GM12864 (cell line): ENCODE measurements around the gene CRYBG1.

Experiments
- DNase-seq: peaks from one replicate; pipeline ENCODE4 v3.0.0-alpha.2; 2011; ENCODE audit warnings: low read depth
- H3K4me3 ChIP-seq: 2 replicates; pipeline ENCODE4 v1.5.1; 2011; ENCODE audit warnings: mild to moderate bottlenecking, low read depth, low read length, control low read depth
- TF ChIP-seq, protein P1 (sequence below): IDR thresholded peaks from 2 replicates; pipeline ENCODE4 v1.5.1; 2011; ENCODE audit warnings: low read depth, mild to moderate bottlenecking, moderate library complexity, low read length, control low read depth, inconsistent platforms; ENCODE audit errors: missing control alignments

Gene CRYBG1

DNA sequence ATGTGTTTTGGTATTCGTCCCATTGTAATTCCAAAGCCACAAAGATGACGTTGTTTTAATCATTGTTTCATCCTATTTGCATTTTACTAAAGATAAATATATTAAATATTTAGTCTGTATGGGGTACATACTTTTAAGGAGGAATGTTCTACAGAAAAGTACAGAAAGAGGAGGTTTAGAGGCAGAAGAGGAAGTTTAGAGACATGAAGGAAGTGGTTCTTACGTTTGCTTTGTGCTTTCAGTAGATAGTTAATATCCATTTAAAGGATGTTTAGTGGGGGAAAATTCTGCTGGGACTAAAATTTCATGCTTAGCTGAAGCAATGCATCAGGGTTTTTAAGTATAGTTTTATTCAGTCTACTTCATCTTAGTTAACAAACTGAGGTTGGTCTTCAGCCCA, 116.6 kb downstream of the CRYBG1 start:
- TF ChIP-seq, protein P1, sequence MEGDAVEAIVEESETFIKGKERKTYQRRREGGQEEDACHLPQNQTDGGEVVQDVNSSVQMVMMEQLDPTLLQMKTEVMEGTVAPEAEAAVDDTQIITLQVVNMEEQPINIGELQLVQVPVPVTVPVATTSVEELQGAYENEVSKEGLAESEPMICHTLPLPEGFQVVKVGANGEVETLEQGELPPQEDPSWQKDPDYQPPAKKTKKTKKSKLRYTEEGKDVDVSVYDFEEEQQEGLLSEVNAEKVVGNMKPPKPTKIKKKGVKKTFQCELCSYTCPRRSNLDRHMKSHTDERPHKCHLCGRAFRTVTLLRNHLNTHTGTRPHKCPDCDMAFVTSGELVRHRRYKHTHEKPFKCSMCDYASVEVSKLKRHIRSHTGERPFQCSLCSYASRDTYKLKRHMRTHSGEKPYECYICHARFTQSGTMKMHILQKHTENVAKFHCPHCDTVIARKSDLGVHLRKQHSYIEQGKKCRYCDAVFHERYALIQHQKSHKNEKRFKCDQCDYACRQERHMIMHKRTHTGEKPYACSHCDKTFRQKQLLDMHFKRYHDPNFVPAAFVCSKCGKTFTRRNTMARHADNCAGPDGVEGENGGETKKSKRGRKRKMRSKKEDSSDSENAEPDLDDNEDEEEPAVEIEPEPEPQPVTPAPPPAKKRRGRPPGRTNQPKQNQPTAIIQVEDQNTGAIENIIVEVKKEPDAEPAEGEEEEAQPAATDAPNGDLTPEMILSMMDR: no peak
- H3K4me3 ChIP-seq: no peak overlapping the region
- DNase-seq: no peak

DNA sequence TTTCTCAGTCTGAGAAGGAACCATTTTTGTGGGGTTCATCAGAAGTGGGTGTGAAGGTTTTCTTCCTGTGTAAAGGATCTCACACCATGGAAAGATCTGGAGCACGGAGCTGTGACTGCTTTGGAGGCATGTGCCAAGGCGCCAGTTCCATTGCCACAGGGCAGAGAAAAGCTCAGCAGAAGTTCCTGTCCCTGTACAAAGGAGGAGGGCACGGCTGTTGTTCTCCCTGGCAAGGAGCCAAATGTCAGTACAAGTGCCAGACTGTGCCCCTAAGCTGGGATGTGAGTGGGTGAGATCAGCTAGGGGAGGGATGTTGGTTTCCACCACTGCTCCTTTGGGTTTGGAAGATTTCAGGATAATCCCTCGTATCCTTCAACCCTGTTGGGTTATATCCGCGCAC, 117.3 kb downstream of the CRYBG1 start:
- DNase-seq: no peak
- TF ChIP-seq, protein P1: no peak
- H3K4me3 ChIP-seq: no peak overlapping the region

DNA sequence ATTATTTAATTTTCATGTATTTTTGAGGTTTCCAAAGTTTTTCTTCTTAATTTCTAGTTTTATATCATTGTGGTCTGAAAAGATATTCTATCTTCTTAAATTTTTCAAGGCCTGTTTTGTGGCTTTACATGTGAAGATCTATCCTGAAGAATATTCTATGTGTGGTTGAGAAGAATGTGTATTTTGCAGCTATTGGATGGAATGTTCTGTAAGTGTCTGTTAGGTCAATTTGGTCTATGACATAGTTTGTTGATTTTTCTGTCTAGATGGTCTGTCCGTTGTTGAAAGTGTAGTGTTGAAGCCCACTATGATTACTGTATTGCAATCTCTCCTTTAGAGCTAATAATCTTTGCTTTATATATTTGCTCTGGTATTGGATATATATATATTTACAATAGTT, 125.7 kb downstream of the CRYBG1 start:
- TF ChIP-seq, protein P1: no peak
- no peak for DNase-seq
- no peak overlapping the region for H3K4me3 ChIP-seq

DNA sequence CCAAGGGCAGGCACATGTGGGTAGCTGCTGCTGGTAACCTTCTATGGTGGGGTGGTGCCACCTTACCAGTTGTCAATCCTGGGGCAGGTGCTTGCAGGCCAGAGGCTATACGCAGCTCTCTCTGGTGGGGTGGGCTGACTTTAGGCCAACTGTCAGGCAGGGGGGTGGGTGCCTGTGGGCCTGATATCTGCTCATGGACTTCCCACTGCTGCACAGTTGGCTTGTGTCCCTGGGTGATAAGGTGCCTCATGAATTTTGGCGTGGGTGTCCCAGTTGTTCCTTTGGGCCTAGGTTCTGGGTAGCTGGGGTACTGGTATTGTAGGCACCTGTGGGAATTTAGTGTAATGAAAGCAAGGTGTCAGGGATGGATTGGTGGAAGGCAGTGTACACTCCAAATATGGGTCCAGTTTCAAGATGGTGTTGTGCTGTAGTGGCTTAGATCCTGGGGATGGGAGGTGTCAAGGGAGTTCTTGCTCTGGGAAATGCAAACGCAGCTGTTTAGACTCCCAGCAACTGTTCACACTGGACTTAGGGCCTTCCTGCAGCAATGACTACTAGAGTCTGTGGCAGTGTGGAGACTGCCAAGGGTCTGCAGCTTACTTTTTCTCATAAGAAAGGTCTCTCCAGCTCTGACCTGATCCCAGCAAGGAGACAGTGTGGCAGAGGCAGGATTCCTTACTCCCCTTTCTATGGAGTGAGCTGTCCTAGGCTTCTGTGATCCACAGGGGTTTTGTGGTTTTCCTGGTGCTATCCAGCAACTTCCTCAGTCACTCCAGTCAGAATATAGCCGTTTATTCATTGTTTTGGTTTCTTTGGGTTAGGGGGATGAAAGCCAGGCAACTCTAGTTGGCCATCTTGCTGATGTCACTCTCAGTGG, 128.2 kb downstream of the CRYBG1 start:
- TF ChIP-seq, protein P1: no peak
- DNase-seq: no peak
- no peak overlapping the region for H3K4me3 ChIP-seq

DNA sequence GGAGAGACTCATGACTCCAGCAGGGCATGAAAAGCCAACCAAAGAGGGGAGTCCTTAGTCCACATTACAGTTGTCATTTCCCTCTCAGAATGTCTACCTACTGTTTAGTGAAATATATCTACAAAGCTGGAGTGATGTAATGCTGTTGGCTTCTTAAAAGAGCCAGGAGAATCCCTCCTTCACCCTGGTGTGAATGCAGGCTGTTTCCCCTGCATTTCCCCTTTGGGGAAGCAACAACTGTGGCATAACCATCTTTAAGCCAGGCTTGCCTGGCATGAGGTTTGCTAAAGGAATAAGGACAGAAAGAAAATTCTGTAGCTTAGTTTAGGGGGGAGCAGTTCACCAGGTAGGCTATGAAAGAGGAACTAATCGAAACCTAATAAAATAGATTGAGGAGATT, 129.5 kb downstream of the CRYBG1 start:
- TF ChIP-seq, protein P1: no peak
- no peak for DNase-seq
- no peak overlapping the region for H3K4me3 ChIP-seq

DNA sequence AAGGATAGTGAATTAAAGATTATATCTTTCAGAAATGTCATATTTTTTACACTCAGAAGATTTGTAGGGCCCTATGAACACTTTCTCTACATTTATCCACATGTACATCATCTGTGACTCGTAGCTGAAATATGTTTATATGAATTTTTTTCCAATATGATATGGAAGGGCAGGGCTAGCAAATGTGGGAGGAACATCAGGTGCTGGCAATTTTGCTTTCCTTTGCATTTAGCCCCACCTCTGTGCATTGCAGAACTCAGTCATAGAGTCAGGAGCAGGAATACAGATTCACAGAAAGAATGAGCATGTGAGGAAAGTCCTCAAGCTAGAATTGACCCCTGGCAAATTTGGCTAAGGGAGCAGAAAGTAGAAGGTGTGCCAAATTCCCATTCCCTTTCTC, 129.9 kb downstream of the CRYBG1 start:
- no peak overlapping the region for H3K4me3 ChIP-seq
- TF ChIP-seq, protein P1: no peak
- DNase-seq: no peak

DNA sequence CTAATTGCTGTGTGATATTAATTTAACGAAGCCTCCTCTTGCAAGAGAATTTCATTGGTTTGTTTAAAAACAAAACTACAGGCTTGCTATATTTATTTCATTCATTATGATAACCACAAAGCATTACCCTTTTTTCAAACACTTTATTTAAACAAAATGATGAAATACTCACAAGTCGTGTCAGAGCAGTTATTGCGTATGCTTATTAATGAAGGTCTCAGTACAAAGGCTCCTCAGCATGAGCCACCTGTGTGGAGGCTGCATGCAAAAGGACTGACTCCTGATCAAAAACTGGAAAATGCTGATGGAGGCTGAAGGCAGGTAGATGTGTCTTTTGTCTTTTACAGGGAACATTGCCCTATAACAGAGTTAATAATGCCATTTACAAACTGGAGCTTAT, 130.5 kb downstream of the CRYBG1 start:
- H3K4me3 ChIP-seq: no peak overlapping the region
- no peak for DNase-seq
- TF ChIP-seq, protein P1: no peak
